Hepatocyte (in vitro differentiated cells): Measurements from ENCODE around the gene PDZRN4.

ENCODE experiments used
- CTCF ChIP-seq: fragments of 200-600 bp; sonication (generic); IDR thresholded peaks from 2 replicates; pipeline ENCODE4 v1.5.1; 2016; ENCODE audit warnings: antibody characterized with exemption, mild to moderate bottlenecking; ENCODE audit not compliant: poor library complexity
- EZH2 ChIP-seq: fragments of 200-600 bp; sonication (generic); IDR thresholded peaks from 2 replicates; pipeline ENCODE4 v1.6.1; 2016; ENCODE audit warnings: antibody characterized with exemption, mild to moderate bottlenecking, borderline replicate concordance

DNA sequence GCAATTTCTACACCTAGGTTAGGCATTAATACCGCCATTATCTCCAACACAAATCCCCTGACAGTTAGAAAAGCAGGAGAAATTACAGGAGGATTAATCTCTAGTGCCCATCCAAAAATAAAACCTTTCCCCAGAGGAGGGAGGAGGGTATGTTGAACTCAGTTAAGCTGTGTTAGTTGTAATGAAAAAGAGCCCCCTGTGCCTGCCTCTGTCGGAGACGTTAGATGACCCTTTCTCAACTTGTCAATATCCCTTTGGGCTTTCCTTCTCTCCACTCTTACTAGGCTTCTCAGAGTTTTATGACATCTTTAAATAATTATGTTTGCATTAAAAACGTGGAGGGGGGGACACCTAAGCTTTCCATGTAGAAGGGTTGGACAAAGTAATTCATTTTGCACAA, 278.2 kb downstream of the PDZRN4 start:
- no peak for TF ChIP-seq CTCF
- TF ChIP-seq EZH2 = no peak
